GM12878 (cell line): ENCODE results near the gene JDP2. TPM values are rescaled to one million over a fixed set of nuclear protein-coding genes. Genes with fewer than 3 reads are reported as not detected.

Experiments
- ASH2L ChIP-seq: fragments of 300-600, 200-600 bp; sonication (generic); IDR thresholded peaks from 2 replicates; pipeline ENCODE4 v1.6.1; 2017; ENCODE audit warnings: low read depth, mild to moderate bottlenecking, borderline replicate concordance
- CREB1 ChIP-seq: IDR thresholded peaks from 2 replicates; pipeline ENCODE4 v1.6.1; 2012; ENCODE audit warnings: low read depth, mild to moderate bottlenecking, inconsistent platforms
- CREM ChIP-seq: IDR thresholded peaks from 2 replicates; pipeline ENCODE4 v1.6.1; 2014; ENCODE audit warnings: antibody characterized with exemption, low read depth
- E2F8 ChIP-seq: fragments of 450-650 bp; IDR thresholded peaks from 2 replicates; pipeline ENCODE4 v1.6.1; 2018; ENCODE audit warnings: mild to moderate bottlenecking, low read depth, moderate library complexity; ENCODE audit not compliant: partially characterized antibody
- EED ChIP-seq: sonication (generic); IDR thresholded peaks from 2 replicates; pipeline ENCODE4 v1.6.1; 2016; ENCODE audit warnings: antibody characterized with exemption, low read depth
- EZH2 ChIP-seq: IDR thresholded peaks from 2 replicates; pipeline ENCODE4 v1.6.1; 2012; ENCODE audit warnings: low read depth, mild to moderate bottlenecking, control low read depth, inconsistent platforms, low read length, borderline replicate concordance; ENCODE audit not compliant: control insufficient read depth
- IKZF1 ChIP-seq: fragments of 450-650 bp; conservative IDR thresholded peaks from 2 replicates; pipeline ENCODE4 v1.6.1; 2017; ENCODE audit warnings: antibody characterized with exemption, mild to moderate bottlenecking
- NR2C1 ChIP-seq: fragments of 450-650 bp; IDR thresholded peaks from 2 replicates; pipeline ENCODE4 v1.6.1; 2017; ENCODE audit warnings: antibody characterized with exemption, mild to moderate bottlenecking, moderate library complexity
- NRF1 ChIP-seq: conservative IDR thresholded peaks from 2 replicates; pipeline ENCODE4 v1.6.1; 2011; ENCODE audit warnings: mild to moderate bottlenecking, low read depth, low read length, improper control_type of control experiment
- PAX8 ChIP-seq: fragments of 450-650 bp; IDR thresholded peaks from 2 replicates; pipeline ENCODE4 v1.6.1; 2017; ENCODE audit warnings: mild to moderate bottlenecking, moderate library complexity
- POLR2AphosphoS2 ChIP-seq: IDR thresholded peaks from 2 replicates; pipeline ENCODE4 v1.6.1; 2011; ENCODE audit warnings: low read depth, mild to moderate bottlenecking, low read length, improper control_type of control experiment, moderate library complexity
- RAD21 ChIP-seq: IDR thresholded peaks from 2 replicates; pipeline ENCODE4 v1.6.1; 2011; ENCODE audit warnings: mild to moderate bottlenecking, low read depth, low read length, moderate library complexity; ENCODE audit not compliant: insufficient read depth
- RUNX3 ChIP-seq: IDR thresholded peaks from 2 replicates; pipeline ENCODE4 v1.6.1; 2012; ENCODE audit warnings: low read length, inconsistent platforms
- SIN3A ChIP-seq: IDR thresholded peaks from 2 replicates; pipeline ENCODE4 v1.6.1; 2012; ENCODE audit warnings: low read depth, low read length, improper control_type of control experiment
- SKIL ChIP-seq: fragments of 450-650 bp; IDR thresholded peaks from 2 replicates; pipeline ENCODE4 v1.6.1; 2017; ENCODE audit warnings: mild to moderate bottlenecking, low read depth, inconsistent platforms; ENCODE audit not compliant: poor library complexity, severe bottlenecking
- SPI1 ChIP-seq: IDR thresholded peaks from 2 replicates; pipeline ENCODE4 v1.6.1; 2011; ENCODE audit warnings: low read depth, mild to moderate bottlenecking, low read length, moderate library complexity, borderline replicate concordance; ENCODE audit not compliant: insufficient read depth
- ZNF217 ChIP-seq: fragments of 450-650 bp; IDR thresholded peaks from 2 replicates; pipeline ENCODE4 v1.6.1; 2017; ENCODE audit warnings: antibody characterized with exemption, mild to moderate bottlenecking
- polyA plus RNA-seq, 11 experiments: library from polyadenylated mRNA; depleted of rRNA in 4 of 11; unstranded in 6 of 11; stranded (reverse) in 5 of 11; fragments of >200 nt; fragmentation: Nextera tagmentation in 4 of 11; fragmentation: Illumina TruSeq in 1 of 11; extraction: Ambion mirVana in 4 of 11; extraction: Trizol in 1 of 11; gene quantifications; 1 replicate in 1 of 11; 2 replicates in 10 of 11; pipeline versions ENCODE4 v1.2.1 to v1.2.3, GENCODE V29; 2011 to 2016; ENCODE audit warnings: inconsistent platforms in 2 of 11, missing spikeins in 2 of 11, low read depth in 1 of 11
- total RNA-seq, 4 experiments: library from RNA; depleted of rRNA in 3 of 4; stranded (reverse); fragments of >200 nt in 3 of 4; fragmentation: Illumina TruSeq in 1 of 4; extraction: Trizol in 1 of 4; gene quantifications; 2 replicates each; pipeline versions ENCODE4 v1.2.1 to v1.2.3, GENCODE V29; 2013 to 2021
- TF ChIP-seq, protein P1 (sequence below): fragments of 450-650 bp; conservative IDR thresholded peaks from 2 replicates; pipeline ENCODE4 v1.6.1; 2017; ENCODE audit warnings: mild to moderate bottlenecking, moderate library complexity
- TF ChIP-seq, protein P2 (sequence below): fragments of 450-650 bp; IDR thresholded peaks from 2 replicates; pipeline ENCODE4 v1.6.1; 2016; ENCODE audit warnings: mild to moderate bottlenecking, moderate library complexity, borderline replicate concordance

The JDP2 gene
- total and polyA plus RNA-seq, 10 of the 15 experiments (the other 5 are each of a cell fraction or from before 2014, with no cell fraction given): 0.71 to 21.3 (median 11.2) TPM

GRCh38 chr14:75489480-75489837 is 61.6 kb downstream of the JDP2 start (continued):
- no peak for TF ChIP-seq E2F8
- no peak for TF ChIP-seq PAX8
- TF ChIP-seq IKZF1: peak; percentile 20; the same call in 1 of the 2 replicates
- TF ChIP-seq, protein P1, sequence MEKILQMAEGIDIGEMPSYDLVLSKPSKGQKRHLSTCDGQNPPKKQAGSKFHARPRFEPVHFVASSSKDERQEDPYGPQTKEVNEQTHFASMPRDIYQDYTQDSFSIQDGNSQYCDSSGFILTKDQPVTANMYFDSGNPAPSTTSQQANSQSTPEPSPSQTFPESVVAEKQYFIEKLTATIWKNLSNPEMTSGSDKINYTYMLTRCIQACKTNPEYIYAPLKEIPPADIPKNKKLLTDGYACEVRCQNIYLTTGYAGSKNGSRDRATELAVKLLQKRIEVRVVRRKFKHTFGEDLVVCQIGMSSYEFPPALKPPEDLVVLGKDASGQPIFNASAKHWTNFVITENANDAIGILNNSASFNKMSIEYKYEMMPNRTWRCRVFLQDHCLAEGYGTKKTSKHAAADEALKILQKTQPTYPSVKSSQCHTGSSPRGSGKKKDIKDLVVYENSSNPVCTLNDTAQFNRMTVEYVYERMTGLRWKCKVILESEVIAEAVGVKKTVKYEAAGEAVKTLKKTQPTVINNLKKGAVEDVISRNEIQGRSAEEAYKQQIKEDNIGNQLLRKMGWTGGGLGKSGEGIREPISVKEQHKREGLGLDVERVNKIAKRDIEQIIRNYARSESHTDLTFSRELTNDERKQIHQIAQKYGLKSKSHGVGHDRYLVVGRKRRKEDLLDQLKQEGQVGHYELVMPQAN: no peak
- no peak for TF ChIP-seq SPI1
- no peak for TF ChIP-seq ASH2L
- TF ChIP-seq SKIL: no peak
- TF ChIP-seq NRF1: no peak
- peak; percentile 68 for TF ChIP-seq RUNX3
- TF ChIP-seq, protein P2, sequence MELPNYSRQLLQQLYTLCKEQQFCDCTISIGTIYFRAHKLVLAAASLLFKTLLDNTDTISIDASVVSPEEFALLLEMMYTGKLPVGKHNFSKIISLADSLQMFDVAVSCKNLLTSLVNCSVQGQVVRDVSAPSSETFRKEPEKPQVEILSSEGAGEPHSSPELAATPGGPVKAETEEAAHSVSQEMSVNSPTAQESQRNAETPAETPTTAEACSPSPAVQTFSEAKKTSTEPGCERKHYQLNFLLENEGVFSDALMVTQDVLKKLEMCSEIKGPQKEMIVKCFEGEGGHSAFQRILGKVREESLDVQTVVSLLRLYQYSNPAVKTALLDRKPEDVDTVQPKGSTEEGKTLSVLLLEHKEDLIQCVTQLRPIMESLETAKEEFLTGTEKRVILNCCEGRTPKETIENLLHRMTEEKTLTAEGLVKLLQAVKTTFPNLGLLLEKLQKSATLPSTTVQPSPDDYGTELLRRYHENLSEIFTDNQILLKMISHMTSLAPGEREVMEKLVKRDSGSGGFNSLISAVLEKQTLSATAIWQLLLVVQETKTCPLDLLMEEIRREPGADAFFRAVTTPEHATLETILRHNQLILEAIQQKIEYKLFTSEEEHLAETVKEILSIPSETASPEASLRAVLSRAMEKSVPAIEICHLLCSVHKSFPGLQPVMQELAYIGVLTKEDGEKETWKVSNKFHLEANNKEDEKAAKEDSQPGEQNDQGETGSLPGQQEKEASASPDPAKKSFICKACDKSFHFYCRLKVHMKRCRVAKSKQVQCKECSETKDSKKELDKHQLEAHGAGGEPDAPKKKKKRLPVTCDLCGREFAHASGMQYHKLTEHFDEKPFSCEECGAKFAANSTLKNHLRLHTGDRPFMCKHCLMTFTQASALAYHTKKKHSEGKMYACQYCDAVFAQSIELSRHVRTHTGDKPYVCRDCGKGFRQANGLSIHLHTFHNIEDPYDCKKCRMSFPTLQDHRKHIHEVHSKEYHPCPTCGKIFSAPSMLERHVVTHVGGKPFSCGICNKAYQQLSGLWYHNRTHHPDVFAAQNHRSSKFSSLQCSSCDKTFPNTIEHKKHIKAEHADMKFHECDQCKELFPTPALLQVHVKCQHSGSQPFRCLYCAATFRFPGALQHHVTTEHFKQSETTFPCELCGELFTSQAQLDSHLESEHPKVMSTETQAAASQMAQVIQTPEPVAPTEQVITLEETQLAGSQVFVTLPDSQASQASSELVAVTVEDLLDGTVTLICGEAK: no peak
- no peak for TF ChIP-seq NR2C1
- TF ChIP-seq RAD21: peak; percentile 41; the same call in 1 of the 2 replicates
- peak; percentile 28; the same call in 1 of the 2 replicates for TF ChIP-seq CREM
- TF ChIP-seq POLR2AphosphoS2: no peak
- TF ChIP-seq ZNF217: 0 out of 2 replicates have a peak, but pooled peaks have one; percentile 19
- TF ChIP-seq SIN3A: no peak
- no peak for TF ChIP-seq EED
- TF ChIP-seq CREB1: no peak
- TF ChIP-seq EZH2: no peak
